Astrocyte of the hippocampus (primary cell): ENCODE measurements around the gene ATG2B.
A peak's percentile ranks its signal among the peaks of the same experiment; 100 is the strongest.

Experiments
- DNase-seq: peaks from one replicate; pipeline ENCODE4 v3.0.0; 2011; ENCODE audit warnings: low read depth, low spot score

Gene ATG2B

DNA sequence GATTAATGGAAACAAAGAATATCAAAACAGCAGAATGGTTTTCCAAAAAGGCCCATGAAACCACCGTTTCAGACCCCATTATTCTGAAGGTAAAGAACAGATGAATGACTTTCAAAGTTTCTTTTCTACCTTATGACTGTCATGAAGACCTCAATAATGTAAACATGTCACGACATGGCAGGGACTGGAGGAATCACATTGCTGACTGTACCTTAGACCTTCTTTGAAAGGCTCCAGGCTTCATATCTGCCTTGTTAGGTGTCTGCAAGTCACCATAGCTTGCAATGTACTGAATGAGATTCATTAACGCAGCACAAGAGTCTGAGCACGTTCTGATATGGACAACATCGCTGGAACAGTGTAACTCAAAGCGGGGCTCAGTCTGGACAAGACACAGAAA lies 52.2 kb downstream of the ATG2B start:
- no peak for DNase-seq

DNA sequence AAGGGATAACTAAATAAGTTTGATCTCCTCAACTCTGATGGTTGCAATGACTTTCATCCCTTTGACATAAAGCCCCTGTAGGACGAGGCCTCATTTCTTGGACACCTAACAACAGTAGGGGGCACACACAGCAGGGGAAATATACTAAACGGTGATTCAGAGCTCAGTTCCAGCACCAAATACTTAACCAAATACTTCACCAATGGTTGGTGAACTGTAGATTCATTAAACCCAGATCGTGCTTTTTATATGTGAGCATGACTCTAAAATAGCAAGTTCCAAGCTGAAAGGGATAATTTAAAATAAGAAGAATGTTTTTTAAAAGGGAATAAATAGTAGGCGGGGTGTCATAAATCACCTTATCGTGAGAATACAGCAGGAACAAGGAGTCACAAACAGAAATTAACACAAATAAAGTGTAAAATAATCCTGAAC lies 53.2 kb downstream of the ATG2B start:
- no peak for DNase-seq

- no peak for DNase-seq
These were observed 53.8 kb downstream of the ATG2B start for GRCh38 chr14:96309133-96309895.

GRCh38 chr14:96307434-96307833 lies 55.7 kb downstream of the ATG2B start:
- DNase-seq = no peak

DNA sequence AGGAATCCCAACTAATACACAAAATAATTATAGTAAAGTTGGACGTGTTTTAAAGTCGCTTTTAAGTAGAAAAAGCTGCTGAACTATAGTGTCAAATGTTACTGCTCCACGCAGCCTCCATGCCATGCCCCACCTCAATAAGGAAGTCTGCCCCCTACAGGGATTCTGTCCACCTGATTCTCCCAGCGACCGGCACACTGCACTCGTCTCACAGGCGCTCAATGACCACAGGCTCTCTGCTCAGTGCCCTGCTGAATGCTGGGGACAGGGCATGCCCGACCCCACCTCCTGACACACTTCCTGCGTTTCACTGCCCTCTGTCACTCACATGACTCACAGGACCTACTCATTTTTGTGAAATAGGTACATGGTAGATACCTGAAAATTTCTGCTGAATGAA lies 58.2 kb downstream of the ATG2B start:
- DNase-seq = no peak

DNA sequence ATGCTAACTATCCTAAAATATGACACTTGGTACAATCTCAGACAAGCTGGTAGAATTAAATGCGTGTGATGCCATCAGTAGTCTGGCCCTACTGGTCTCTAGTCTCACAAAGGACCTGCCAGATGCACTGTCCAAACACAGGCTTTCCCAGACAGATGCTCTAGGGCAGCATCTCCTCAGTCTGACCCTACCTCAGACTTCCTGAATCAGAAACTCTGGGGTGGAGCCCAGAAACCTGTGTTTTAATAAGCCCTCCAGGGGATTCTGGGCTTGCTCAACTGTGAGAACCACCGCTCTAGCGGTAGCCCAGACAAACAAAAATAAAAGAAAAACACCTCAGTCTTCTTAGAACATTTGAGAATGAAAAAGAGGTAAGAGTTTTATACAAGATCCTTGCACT lies 59.2 kb downstream of the ATG2B start:
- DNase-seq = no peak

GRCh38 chr14:96299441-96299840 lies 63.7 kb downstream of the ATG2B start:
- no peak for DNase-seq

- DNase-seq = no peak
These were observed 65.1 kb downstream of the ATG2B start for GRCh38 chr14:96297997-96298515.

GRCh38 chr14:96297000-96297399 lies 66.1 kb downstream of the ATG2B start:
- DNase-seq = peak; percentile 14

- no peak for DNase-seq
These were observed 68.9 kb downstream of the ATG2B start for GRCh38 chr14:96294246-96294645.

DNA sequence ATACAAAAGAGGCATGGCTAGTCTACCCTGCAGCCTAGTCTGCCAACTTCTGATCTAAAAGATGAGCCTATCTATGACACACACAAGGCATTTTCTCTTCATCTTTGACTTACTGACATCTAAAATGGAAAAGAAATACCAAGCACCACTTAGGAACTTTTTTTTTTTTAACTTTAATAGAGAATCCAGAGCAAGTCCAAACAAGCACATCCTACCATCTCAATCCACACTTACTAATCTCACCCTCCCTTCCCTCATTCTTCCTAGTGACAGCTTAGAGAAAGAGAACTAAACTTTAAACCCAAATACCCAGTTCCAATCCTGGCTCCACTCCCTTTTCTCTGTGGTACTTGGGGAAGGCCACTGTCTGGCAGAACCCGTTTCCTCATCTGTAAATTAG lies 75.3 kb downstream of the ATG2B start:
- no peak for DNase-seq

GRCh38 chr14:96286251-96286650 lies 76.9 kb downstream of the ATG2B start:
- no peak for DNase-seq

GRCh38 chr14:96285667-96286066 lies 77.5 kb downstream of the ATG2B start:
- no peak for DNase-seq

GRCh38 chr14:96284430-96284829 lies 78.7 kb downstream of the ATG2B start:
- no peak for DNase-seq

DNA sequence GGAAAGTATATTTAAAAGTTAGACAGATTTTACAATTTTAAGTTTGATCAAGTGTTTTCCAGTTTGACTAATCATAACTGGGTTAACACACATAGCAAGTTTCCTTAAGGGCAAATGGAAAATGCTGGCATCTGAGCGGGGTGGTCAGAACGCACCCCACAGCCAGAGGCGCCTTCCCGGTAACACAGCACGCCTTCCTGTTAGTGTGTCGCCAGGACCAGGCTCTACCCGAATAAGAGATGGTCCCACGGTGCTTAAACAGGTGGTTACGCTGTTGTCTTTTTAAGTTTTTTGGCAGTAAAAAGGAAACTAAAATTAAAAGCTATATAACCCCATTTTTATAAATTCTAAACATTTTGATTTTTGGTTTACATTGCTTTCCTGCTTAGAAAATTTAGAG lies 79.1 kb downstream of the ATG2B start:
- DNase-seq = no peak

DNA sequence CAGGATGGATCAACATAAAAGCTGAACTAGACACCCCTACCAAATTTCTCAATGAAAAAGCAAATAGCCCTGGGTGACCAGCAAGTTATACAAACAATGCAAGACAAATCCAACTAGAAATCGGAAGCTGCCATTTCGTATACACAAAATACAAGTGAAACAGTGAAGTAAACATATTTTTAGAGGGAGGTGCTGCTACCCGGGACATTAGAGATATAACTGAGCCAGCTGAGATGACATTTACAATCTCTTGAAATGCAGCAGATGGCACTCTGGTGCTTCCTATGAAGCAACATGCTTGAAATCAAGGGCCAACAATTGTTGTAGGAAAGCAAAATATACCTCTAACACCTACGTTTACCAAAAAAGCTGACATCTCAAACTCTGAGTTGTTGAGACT lies 81.7 kb downstream of the ATG2B start:
- no peak for DNase-seq

- DNase-seq = no peak
These were observed 83.0 kb downstream of the ATG2B start for GRCh38 chr14:96280104-96280503.

DNA sequence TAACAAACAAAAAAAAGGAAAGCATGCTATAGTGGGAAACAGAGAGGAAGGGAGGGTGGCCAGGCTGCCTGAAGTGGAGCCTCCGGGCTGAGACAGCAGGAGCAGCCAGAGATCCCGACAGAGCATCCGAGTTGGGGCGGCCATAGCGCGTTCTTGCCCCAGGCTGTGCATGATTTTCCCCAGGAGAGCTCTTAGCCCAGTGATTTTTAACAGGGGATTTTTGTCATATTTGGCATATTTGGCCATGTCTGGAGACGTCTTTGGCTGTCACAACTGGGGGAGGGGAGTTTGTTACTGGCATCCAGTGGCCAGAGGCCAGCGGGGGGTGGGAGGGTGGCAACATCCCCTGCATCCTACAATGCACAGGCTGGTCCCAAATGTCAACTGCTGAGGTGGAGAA lies 83.6 kb downstream of the ATG2B start:
- peak; percentile 32 for DNase-seq

DNA sequence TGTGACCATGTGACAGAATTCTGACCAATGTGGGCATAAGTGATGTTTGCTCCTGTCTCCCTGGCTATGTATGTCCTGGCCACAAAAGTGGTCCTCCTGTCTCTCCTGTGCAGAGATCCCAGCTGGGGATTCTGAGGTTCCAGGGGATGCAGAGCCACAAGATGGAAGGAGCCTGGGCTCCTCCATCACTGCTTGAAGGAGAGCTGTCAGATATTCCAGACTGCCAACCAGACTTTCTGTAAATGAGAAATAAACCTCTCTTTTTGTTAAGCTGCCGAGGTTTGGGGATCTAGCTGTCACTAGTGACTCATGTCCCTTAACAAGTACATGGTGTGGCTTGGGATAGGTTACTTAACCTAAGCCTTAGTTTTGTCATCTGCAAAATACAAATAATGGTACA lies 85.3 kb downstream of the ATG2B start:
- DNase-seq = no peak

DNA sequence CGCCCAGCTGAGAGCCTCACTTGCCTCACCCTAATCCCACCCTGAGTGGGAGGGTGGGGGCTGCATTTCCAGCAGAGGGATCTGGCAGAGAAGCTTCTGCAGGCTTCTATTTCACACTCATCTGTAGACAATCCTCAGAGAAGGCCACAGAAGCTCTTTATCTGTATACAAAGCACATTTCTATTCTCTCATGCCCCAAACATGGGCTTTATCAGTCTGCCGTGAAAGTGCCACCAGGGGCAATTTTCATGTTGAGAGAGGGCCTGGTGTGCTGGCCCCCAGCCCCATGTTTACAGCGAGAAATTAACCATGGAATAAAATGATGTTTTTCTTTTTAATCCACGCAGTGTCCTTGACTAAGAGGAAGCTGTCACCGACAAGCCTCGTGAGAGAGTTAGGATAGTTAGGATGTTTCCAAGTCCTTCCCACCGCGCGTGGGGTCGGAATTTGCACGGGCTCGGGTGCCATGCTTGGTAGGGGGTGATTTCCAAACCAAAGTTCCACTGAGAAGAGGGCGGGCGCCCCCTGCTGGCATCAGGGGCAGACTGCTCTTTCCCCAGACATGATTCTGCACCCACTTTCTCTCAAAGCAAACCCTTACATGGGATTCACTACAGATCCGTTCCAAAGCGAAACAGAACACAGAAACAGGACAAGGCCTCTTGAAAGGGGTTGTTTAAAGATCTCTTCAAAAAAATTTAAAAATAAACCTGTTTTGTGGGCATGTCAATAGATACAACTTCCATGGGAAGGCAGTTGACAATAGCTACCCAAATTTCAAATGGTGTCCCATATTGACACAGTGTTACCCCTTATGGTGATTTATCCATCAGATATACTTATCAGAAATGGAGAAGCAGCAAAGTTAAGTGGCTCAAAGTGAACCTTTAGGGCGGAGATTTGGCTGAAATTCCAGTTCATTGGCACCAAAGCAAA lies 87.7 kb downstream of the ATG2B start:
- DNase-seq = peak; percentile 81

DNA sequence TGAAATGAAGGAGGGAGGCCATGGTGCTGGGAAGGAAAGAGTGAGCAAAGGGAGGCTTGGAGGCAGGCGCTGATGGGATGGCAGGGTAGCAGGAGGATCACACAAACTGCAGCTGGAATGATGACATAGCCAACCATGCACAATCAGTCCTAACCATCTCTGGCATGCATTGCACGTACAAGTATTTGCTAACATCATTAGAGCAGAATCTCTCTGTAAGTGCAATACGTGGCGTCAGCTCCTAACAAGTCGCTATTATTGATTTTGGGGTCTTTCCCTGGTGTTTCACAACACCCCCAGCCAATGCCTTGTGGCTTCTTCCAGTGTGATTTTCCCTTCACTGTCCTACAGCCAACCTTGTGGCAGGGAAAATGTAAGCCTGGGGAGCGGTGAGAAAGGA lies 88.6 kb downstream of the ATG2B start:
- DNase-seq = no peak

GRCh38 chr14:96274122-96274521 lies 89.0 kb downstream of the ATG2B start:
- no peak for DNase-seq

GRCh38 chr14:96273629-96274028 lies 89.5 kb downstream of the ATG2B start:
- no peak for DNase-seq
